Vein endothelial cell (primary cell): ENCODE data around the gene IRF1. TPM values are rescaled to one million over a fixed set of nuclear protein-coding genes. Genes with fewer than 3 reads are reported as not detected.

Experiments used
- small RNA-seq: library from RNA; depleted of rRNA; stranded (forward); fragments of <200 nt; gene quantifications from one replicate; pipeline ENCODE3, GENCODE V24; 2012
- total RNA-seq: library from RNA; depleted of rRNA; stranded (reverse); fragments of >200 nt; gene quantifications from 2 replicates; pipeline ENCODE4 v1.2.3, GENCODE V29; 2012

Gene IRF1
- 17.0 and 22.7 TPM in 2 replicates for total RNA-seq

GRCh38 chr5:132490484-132491367, at the start of gene IRF1:
Gene IRF1 (minus strand): TSS chr5:132490773. CDS start chr5:132489478, 1,295 bp downstream.

Small RNAs within 50 kb of the gene (small RNA-seq; reads per million reads assigned to genes)
- gene RF00019, result not detected

Other genes with a start within 250 kb of the IRF1 start
- 47.4 and 56.8 TPM in 2 replicates for gene PDLIM4, start 233.1 kb downstream of the IRF1 start, total RNA-seq
- 4.9 and 5.0 TPM in 2 replicates for gene SLC22A4, start 196.4 kb downstream of the IRF1 start, total RNA-seq
- gene SLC22A5, start 121.1 kb downstream of the IRF1 start, total RNA-seq, result 2.0 and 5.3 TPM in 2 replicates
- gene IL5, start 52.7 kb upstream of the IRF1 start, total RNA-seq, result not detected in 2 replicates
- 12.4 and 17.3 TPM in 2 replicates for gene RAD50, start 66.2 kb upstream of the IRF1 start, total RNA-seq
- gene IL13, start 167.4 kb upstream of the IRF1 start, total RNA-seq, result not detected in 2 replicates
- gene IL4, start 183.2 kb upstream of the IRF1 start, total RNA-seq, result not detected in 2 replicates
- 7.5 and 9.1 TPM in 2 replicates for gene KIF3A, start 246.8 kb upstream of the IRF1 start, total RNA-seq